LHCN-M2 (cell line): Measurements from ENCODE around the gene LCT. TPM values are rescaled to one million over a fixed set of nuclear protein-coding genes. Genes with fewer than 3 reads are reported as not detected.

Source experiments
- DNase-seq: peaks from one replicate; pipeline ENCODE4 v3.0.0-alpha.2; 2012; ENCODE audit warnings: low read depth
- total RNA-seq: library from RNA; depleted of rRNA; stranded (reverse); fragments of >200 nt; gene quantifications from 2 replicates; pipeline ENCODE4 v1.2.3, GENCODE V29; 2014; rRNA removed

Gene LCT
- total RNA-seq, 1 experiment from 2014 or later: 0.06 TPM

GRCh38 chr2:135743860-135744259 lies 93.1 kb downstream of the LCT start:
- peak; percentile 18 for DNase-seq

GRCh38 chr2:135742325-135742757 lies 94.6 kb downstream of the LCT start:
- peak; percentile 40 for DNase-seq

- DNase-seq: peak; percentile 99
Measured at GRCh38 chr2:135741395-135742324, 95.3 kb downstream of the LCT start, which contains the start of gene UBXN4. Gene UBXN4 (plus strand): TSS chr2:135741855. CDS start chr2:135741930, 75 bp downstream.

- no peak for DNase-seq
Measured at GRCh38 chr2:135741043-135741394, 96.0 kb downstream of the LCT start.

GRCh38 chr2:135740206-135740605 lies 96.8 kb downstream of the LCT start:
- DNase-seq: no peak

Other genes with a start within 250 kb of the LCT start
- gene UBXN4, start 95.3 kb downstream of the LCT start, total RNA-seq: 44.1 and 56.4 TPM in 2 replicates
- gene MCM6, start 39.3 kb upstream of the LCT start, total RNA-seq: 29.8 and 34.6 TPM in 2 replicates
- gene DARS1, start 148.4 kb upstream of the LCT start, total RNA-seq: 97.5 and 98.0 TPM in 2 replicates